Activated B cell treated with CpG ODN at 0.5 μM for 24 hours (primary cell): Measurements from ENCODE around the gene UFSP2. TPM values are rescaled to one million over a fixed set of nuclear protein-coding genes. Genes with fewer than 3 reads are reported as not detected.

ENCODE experiments used
- ATAC-seq: fragments of 200-7000 bp; cut with Tn5 transposase; one replicate; pipeline ENCODE4 v1.10.0; 2021; ENCODE audit warnings: low read depth, mild to moderate bottlenecking, moderate library complexity
- CTCF ChIA-PET: fragments of 350-600 bp; sonication (Branson Sonifier 250); formaldehyde crosslinking; loops from one replicate; lab custom pipeline; 2021; ENCODE audit warnings: antibody characterized with exemption; lab: Charles Lee
- POLR2A ChIA-PET: fragments of 350-600 bp; sonication (Branson Sonifier 250); formaldehyde crosslinking; loops from one replicate; lab custom pipeline; 2021; ENCODE audit warnings: antibody characterized with exemption; lab: Charles Lee
- DNase-seq: peaks from one replicate; pipeline ENCODE4 v3.0.0; 2022
- H3K27ac Mint-ChIP-seq: one replicate; pipeline ENCODE4 v1.8.0; 2020; ENCODE audit warnings: mixed read lengths
- H3K27me3 Mint-ChIP-seq: one replicate; pipeline ENCODE4 v1.8.0; 2021; ENCODE audit warnings: mixed read lengths
- H3K36me3 Mint-ChIP-seq: one replicate; pipeline ENCODE4 v1.8.0; 2021; ENCODE audit warnings: low read depth, mixed read lengths
- H3K4me1 Mint-ChIP-seq: one replicate; pipeline ENCODE4 v1.8.0; 2021; ENCODE audit warnings: mixed read lengths
- H3K4me3 Mint-ChIP-seq: one replicate; pipeline ENCODE4 v1.8.0; 2020; ENCODE audit warnings: mild to moderate bottlenecking, mixed read lengths
- H3K9me3 Mint-ChIP-seq: one replicate; pipeline ENCODE4 v1.8.0; 2020; ENCODE audit warnings: mixed read lengths
- intact Hi-C: fragments of 100-400 bp; cut with micrococcal nuclease; formaldehyde crosslinking; loops from one replicate; pipeline ENCODE4 v1.15.1; 2024
- total RNA-seq: library from RNA; stranded (reverse); gene quantifications from 2 replicates; pipeline ENCODE4 v1.2.3, GENCODE V29; 2022
- TF ChIP-seq, protein P1 (sequence below): fragments of 200-600 bp; IDR thresholded peaks from one replicate; pipeline ENCODE4 v1.8.0; 2022; ENCODE audit warnings: antibody characterized with exemption, mild to moderate bottlenecking

The UFSP2 gene
- total RNA-seq, 1 donor from 2014 or later, result 20.1 TPM

DNA sequence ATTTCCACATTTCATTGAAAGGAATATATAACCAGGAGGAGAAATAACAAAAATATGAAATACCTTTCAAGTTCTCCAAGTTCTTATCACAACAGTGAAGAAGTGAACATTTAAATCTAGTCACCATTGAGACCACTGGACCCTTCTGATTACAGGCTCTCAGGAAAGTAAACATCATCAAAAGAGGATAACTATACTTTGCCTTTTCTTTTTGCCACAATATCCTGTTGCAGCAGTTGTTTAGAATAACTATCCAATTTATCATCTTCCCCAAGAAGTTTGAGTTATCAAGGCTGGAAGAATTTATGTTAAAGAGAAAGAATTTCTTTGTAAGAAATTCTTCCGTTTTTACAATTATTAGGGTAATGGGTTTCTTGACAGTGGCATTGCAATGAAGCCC, 33.6 kb downstream of the UFSP2 start:
- DNase-seq (no peak), ATAC-seq (no peak)
- H3K4me1 Mint-ChIP-seq, result peaks cover 38% of the 10 kb centered on the region
- ChIA-PET POLR2A (interaction anchor here (1.1 to 2.0 kb wide), 2 partner anchors 13 to 34 kb away, joined by 3 to 5 read pairs; partner anchors contain the start of gene UFSP2), CTCF (no interaction called here)
- intact Hi-C loops, result loop anchor here (10.0 kb wide), 1 partner anchor 537 kb away; no protein-coding TSS in a partner anchor
- H3K4me3 Mint-ChIP-seq, result no peak overlapping the region
- peaks cover 2% of the 10 kb centered on the region for H3K36me3 Mint-ChIP-seq
- no peaks in the 10 kb centered on the region for H3K27me3 Mint-ChIP-seq
- H3K27ac Mint-ChIP-seq, result peak overlapping the region; percentile 1
- TF ChIP-seq, protein P1, sequence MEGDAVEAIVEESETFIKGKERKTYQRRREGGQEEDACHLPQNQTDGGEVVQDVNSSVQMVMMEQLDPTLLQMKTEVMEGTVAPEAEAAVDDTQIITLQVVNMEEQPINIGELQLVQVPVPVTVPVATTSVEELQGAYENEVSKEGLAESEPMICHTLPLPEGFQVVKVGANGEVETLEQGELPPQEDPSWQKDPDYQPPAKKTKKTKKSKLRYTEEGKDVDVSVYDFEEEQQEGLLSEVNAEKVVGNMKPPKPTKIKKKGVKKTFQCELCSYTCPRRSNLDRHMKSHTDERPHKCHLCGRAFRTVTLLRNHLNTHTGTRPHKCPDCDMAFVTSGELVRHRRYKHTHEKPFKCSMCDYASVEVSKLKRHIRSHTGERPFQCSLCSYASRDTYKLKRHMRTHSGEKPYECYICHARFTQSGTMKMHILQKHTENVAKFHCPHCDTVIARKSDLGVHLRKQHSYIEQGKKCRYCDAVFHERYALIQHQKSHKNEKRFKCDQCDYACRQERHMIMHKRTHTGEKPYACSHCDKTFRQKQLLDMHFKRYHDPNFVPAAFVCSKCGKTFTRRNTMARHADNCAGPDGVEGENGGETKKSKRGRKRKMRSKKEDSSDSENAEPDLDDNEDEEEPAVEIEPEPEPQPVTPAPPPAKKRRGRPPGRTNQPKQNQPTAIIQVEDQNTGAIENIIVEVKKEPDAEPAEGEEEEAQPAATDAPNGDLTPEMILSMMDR, result no peak
- no peaks in the 10 kb centered on the region for H3K9me3 Mint-ChIP-seq

DNA sequence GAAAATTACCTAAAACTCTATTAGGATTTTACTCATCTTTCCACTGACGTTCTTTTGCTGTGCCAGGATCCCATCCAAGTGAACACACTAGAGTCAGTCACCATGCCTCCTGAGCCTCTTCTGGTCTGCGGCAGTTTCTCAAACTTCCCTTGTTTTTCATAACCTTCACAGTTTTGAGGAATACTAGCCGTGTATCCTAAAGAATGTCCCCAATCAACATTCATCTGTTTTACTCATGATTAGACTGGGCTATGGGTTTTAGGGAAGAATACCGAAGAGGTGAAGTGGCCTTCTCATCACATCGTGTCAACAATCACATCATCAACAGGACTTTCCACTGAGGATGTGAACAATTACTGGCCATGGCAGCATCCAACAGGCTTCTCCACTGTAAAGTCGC, 34.8 kb downstream of the UFSP2 start:
- no peak for ATAC-seq
- Mint-ChIP-seq H3K27me3 (no peaks in the 10 kb centered on the region), H3K4me1 (peaks cover 33% of the 10 kb centered on the region), H3K4me3 (no peak overlapping the region), H3K36me3 (peaks cover 2% of the 10 kb centered on the region), H3K27ac (no peak overlapping the region), H3K9me3 (no peaks in the 10 kb centered on the region)
- TF ChIP-seq, protein P1, result no peak
- intact Hi-C loops, result loop anchor here (10.0 kb wide), 1 partner anchor 536 kb away; no protein-coding TSS in a partner anchor
- no peak for DNase-seq
- ChIA-PET CTCF (no interaction called here), POLR2A (interaction anchor here (0.7 kb wide), 2 partner anchors 14 to 27 kb away, joined by 3 read pairs; no protein-coding TSS in a partner anchor)

DNA sequence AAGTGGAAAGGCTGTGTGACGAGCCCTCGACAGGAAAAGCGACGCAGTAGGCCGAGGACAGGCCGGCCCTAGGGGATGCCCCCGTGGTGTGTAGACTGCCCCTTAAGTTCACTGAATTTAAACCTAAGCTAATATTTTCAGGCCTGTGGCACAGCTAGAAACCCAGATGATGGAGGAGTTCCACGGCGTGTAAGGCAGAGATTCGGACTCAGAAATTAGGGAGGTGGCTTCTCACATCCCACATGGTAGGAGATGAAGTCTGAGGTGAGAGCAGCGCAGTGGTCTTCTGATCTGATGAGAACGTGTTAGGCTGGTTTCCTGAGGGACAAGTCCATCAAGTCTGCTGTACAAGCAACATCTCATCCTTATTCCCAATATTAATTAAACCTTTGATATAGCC, 37.8 kb downstream of the UFSP2 start:
- ATAC-seq (no peak), DNase-seq (no peak)
- CTCF ChIA-PET, result no interaction called here
- intact Hi-C loops, result no loop called here
- no peaks in the 10 kb centered on the region for H3K36me3 Mint-ChIP-seq
- no peaks in the 10 kb centered on the region for H3K27me3 Mint-ChIP-seq
- TF ChIP-seq, protein P1, result no peak
- H3K9me3 Mint-ChIP-seq, result peaks cover 5% of the 10 kb centered on the region
- H3K27ac Mint-ChIP-seq, result no peak overlapping the region
- POLR2A ChIA-PET, result no interaction called here
- no peak overlapping the region for H3K4me3 Mint-ChIP-seq
- peaks cover 18% of the 10 kb centered on the region for H3K4me1 Mint-ChIP-seq

DNA sequence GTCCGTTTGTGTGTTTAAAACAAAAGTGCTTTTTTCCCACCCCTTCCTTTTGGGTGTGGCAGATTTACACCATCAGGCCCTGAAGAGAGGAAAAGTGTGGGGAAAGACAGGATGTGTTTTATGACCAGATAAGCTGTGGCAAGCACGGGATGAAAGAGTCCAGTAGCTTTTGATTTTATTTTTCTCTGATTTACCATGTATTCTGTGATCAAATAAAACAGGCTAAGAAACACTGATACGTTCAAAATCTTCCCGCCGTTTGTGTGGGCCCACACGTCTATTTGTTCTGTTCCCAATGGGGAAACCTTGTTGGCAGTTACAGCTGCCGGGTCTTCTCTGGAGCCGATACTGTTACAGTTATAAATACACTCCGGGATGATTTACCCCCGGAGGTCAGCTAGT, 40.8 kb downstream of the UFSP2 start:
- H3K36me3 Mint-ChIP-seq, result peaks cover 7% of the 10 kb centered on the region
- POLR2A ChIA-PET, result interaction anchor here (2.1 kb wide), 1 partner anchor 11 kb away, joined by 8 read pairs; the partner anchor contains the start of genes ANKRD37 and LRP2BP

DNA sequence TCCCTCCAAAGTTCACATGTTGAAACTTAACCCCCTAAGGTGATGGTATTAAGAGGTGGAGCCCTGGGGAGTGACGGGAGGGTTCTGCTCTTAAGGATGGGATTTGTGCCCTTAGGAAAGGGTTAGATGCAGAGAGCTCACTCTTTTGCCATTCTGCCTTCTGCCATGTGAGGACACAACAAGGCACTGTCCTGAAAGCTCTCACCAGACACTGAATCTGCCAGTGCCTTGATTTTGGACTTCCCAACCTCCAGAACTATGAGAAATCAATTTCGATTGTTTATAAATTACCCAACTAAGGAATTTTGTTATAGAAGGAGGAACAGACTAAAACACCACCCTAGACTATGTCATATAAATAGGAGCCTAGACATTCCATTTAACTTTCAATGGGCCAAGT, 41.7 kb downstream of the UFSP2 start:
- ChIA-PET POLR2A (interaction anchor here (2.1 kb wide), 1 partner anchor 12 kb away, joined by 8 read pairs; the partner anchor contains the start of genes ANKRD37 and LRP2BP), CTCF (interaction anchor here (0.6 kb wide), 2 partner anchors 38 to 200 kb away, joined by 3 read pairs; no protein-coding TSS in a partner anchor)
- ATAC-seq (no peak), DNase-seq (no peak)
- TF ChIP-seq, protein P1, result no peak
- Mint-ChIP-seq H3K4me3 (no peak overlapping the region), H3K9me3 (peaks cover 14% of the 10 kb centered on the region), H3K4me1 (peaks cover 9% of the 10 kb centered on the region), H3K27ac (no peak overlapping the region), H3K27me3 (no peaks in the 10 kb centered on the region), H3K36me3 (peaks cover 7% of the 10 kb centered on the region)
- intact Hi-C loops, result no loop called here

More for the DNA sequence above, 40.8 kb downstream of the UFSP2 start:
- no peak for ATAC-seq
- CTCF ChIA-PET, result interaction anchor here (0.6 kb wide), 2 partner anchors 9 to 200 kb away, joined by 3 to 4 read pairs; no protein-coding TSS in a partner anchor
- Mint-ChIP-seq H3K9me3 (peaks cover 14% of the 10 kb centered on the region), H3K27ac (no peak overlapping the region), H3K27me3 (no peaks in the 10 kb centered on the region), H3K4me1 (peaks cover 9% of the 10 kb centered on the region), H3K4me3 (no peak overlapping the region)
- TF ChIP-seq, protein P1, result no peak
- no peak for DNase-seq
- intact Hi-C loops, result no loop called here
